Measurements from ENCODE around the gene HOOK2. TPM values are rescaled to one million over a fixed set of nuclear protein-coding genes. Genes with fewer than 3 reads are reported as not detected.
A peak's percentile ranks its signal among the peaks of the same experiment; 100 is the strongest.

The HOOK2 gene
- total RNA-seq, 2 donors from 2014 or later: 22.6 to 102 TPM

DNA sequence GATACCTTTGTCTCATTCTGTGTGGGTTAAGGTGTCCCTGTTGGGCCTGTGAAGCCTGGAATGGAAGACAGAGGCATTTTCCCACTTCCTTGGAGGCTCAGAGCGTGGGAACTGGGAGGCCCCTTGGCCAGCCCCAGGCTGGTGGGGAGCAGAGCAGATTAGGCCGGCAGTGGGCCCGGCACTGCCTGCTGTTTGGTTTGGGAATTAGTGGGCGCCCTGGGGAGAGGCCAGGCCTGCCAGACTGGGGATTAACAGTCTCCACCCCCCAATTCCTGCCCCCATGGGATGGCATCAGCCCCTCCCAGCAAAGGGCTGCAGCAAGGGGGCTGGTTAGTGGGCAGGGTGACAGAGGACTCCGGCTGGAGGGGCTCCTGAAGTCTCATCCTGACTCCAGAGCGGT lies 26.9 kb downstream of the HOOK2 start:
- DNase-seq (ENCODE audit: low spot score) (no peak), ATAC-seq (ENCODE audit: insufficient number of reproducible peaks, low FRiP score, low read depth) (no peak)
- Histone ChIP-seq H3K4me3 (no peak overlapping the region), H3K36me3 (peaks cover 34% of the 10 kb centered on the region), H3K4me1 (ENCODE audit: control insufficient read depth in 1 of 2, low read depth in 2 of 2) (no peaks in the 10 kb centered on the region), H3K9me3 (no peaks in the 10 kb centered on the region), H3K27ac (no peak overlapping the region), H3K27me3 (replicated peaks; ENCODE audit: insufficient read depth) (no peaks in the 10 kb centered on the region)
- TF ChIP-seq, protein P1, sequence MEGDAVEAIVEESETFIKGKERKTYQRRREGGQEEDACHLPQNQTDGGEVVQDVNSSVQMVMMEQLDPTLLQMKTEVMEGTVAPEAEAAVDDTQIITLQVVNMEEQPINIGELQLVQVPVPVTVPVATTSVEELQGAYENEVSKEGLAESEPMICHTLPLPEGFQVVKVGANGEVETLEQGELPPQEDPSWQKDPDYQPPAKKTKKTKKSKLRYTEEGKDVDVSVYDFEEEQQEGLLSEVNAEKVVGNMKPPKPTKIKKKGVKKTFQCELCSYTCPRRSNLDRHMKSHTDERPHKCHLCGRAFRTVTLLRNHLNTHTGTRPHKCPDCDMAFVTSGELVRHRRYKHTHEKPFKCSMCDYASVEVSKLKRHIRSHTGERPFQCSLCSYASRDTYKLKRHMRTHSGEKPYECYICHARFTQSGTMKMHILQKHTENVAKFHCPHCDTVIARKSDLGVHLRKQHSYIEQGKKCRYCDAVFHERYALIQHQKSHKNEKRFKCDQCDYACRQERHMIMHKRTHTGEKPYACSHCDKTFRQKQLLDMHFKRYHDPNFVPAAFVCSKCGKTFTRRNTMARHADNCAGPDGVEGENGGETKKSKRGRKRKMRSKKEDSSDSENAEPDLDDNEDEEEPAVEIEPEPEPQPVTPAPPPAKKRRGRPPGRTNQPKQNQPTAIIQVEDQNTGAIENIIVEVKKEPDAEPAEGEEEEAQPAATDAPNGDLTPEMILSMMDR (IDR thresholded peaks at IDR 0.05): no peak

DNA sequence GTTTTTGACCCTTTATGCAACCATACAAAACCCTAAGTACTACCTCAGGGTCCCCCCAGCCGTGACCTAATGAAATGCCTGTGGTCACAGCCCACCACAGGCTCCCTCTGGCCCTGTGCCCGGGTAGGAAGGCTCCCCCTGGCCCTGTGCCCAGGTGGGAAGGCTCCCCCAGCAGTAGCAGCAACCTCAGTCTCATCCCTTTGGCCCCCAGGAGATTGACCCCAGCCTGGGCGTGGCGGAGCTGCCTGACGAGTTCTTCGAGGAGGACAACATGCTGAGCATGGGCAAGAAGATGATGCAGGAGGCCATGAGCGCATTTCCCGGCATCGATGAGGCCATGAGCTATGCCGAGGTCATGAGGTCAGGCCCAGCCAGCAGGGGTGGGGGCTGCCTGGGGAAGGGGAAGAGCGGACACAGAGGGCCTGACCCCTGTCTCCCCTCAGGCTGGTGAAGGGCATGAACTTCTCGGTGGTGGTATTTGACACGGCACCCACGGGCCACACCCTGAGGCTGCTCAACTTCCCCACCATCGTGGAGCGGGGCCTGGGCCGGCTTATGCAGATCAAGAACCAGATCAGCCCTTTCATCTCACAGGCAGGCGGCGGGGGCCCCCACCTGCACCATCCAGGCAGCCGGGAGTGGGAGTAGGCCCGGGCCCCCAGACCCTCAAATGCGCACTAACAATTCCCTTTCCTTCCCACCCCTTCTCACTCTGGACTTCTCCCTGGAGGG lies 30.0 kb downstream of the HOOK2 start:
- H3K4me3 ChIP-seq: no peak overlapping the region
- H3K9me3 ChIP-seq: no peaks in the 10 kb centered on the region
- H3K27me3 ChIP-seq (replicated peaks; ENCODE audit: insufficient read depth): no peaks in the 10 kb centered on the region
- ATAC-seq (ENCODE audit: insufficient number of reproducible peaks, low FRiP score, low read depth) (no peak), DNase-seq (ENCODE audit: low spot score) (no peak)
- H3K4me1 ChIP-seq (ENCODE audit: control insufficient read depth in 1 of 2, low read depth in 2 of 2): no peaks in the 10 kb centered on the region
- no peak overlapping the region for H3K27ac ChIP-seq
- peaks cover 39% of the 10 kb centered on the region for H3K36me3 ChIP-seq
- TF ChIP-seq, protein P1 (IDR thresholded peaks at IDR 0.05): no peak

DNA sequence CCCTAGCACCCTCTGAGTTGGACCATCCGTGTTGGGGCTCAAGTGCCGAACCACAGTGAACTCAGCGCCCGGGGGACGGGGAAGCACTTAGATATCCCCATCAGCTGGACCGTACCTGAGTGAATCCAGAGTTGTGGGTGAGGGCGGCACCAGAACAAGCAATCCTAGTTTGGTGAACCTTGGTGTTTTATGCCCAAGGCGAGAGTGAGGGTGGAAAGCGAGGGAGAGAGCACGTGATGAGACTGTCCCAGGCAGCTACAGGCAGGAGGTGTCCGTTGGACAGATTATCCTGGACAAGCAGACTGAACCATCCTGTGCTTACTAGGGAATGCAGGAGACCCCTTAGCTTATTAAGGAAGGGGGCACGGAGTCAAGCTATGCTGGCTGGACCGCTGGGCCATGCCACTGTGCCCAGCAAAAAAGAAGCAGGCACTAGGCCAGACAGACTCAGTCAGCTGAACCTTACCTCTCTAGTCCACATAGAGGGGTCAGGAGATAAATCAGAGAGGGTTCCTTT lies 37.5 kb downstream of the HOOK2 start:
- TF ChIP-seq, protein P1 (IDR thresholded peaks at IDR 0.05): no peak
- Histone ChIP-seq H3K27me3 (replicated peaks; ENCODE audit: insufficient read depth) (no peaks in the 10 kb centered on the region), H3K27ac (peak overlapping the region; percentile 81 to 97), H3K4me1 (ENCODE audit: control insufficient read depth in 1 of 2, low read depth in 2 of 2) (peaks cover 23 to 26% of the 10 kb centered on the region in 2 donors), H3K9me3 (no peaks in the 10 kb centered on the region), H3K36me3 (peaks cover 8% of the 10 kb centered on the region), H3K4me3 (peak overlapping the region; percentile 84)
- DNase-seq (ENCODE audit: low spot score) (no peak), ATAC-seq (ENCODE audit: insufficient number of reproducible peaks, low FRiP score, low read depth) (no peak)

DNA sequence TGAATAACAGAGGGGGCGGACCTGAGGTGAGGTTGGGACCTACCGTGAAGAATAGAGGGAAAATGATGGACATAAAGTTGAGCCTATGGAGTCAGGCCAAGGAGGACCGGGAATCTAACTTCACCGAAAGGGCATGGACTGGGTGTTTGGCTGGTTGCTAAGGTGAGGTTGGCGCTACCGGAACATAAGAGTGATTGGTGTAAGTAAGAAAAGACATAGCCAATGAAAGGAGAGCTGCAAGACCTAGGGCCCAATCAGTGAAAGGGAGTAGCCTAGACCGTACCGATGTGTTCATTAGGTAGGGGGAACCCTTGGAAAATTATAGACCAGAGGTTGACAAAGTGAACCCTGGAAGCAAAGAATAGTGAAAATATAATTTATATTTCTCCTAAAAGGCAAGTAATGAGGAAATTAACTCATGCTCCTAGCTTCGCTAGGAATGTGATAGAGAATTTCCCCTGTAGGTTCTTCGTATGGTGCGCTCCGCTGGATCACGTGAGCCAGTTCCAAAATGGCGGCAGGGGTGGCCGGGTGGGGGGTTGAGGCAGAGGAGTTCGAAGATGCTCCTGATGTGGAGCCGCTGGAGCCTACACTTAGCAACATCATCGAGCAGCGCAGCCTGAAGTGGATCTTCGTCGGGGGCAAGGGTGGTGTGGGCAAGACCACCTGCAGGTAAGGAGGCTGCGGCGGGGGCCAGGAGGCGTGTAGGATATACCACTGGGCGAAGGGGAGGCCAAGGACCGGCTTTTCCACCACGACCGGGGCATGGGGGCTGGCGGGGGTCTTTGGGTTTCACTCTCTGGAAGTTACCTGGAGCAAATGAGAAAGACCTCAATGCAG lies 38.1 kb downstream of the HOOK2 start, which contains the start of gene GET3:
TSS of gene GET3 (plus strand) at position 503 of the 840 bp plus-strand sequence. CDS start at position 512, 9 bp downstream.
- peak; percentile 95 for DNase-seq (ENCODE audit: low spot score)

More for the DNA sequence above, 38.1 kb downstream of the HOOK2 start, which contains the start of gene GET3:
- Histone ChIP-seq H3K27me3 (replicated peaks; ENCODE audit: insufficient read depth) (no peaks in the 10 kb centered on the region), H3K36me3 (peaks cover 8% of the 10 kb centered on the region), H3K4me1 (ENCODE audit: control insufficient read depth in 1 of 2, low read depth in 2 of 2) (peaks cover 29 to 33% of the 10 kb centered on the region in 2 donors), H3K9me3 (no peaks in the 10 kb centered on the region), H3K4me3 (peak within 1 kb of the TSS; percentile 84), H3K27ac (peak within 1 kb of the TSS; percentile 81 to 97)
- TF ChIP-seq, protein P1 (IDR thresholded peaks at IDR 0.05): peak; percentile 23
- peak; percentile 98 for ATAC-seq (ENCODE audit: insufficient number of reproducible peaks, low FRiP score, low read depth)
